ENCODE measurements around the gene PCSK1.

GRCh38 chr5:96478983-96479382 is 45.9 kb upstream of the PCSK1 start:
- TF ChIP-seq GATA2 (IDR thresholded peaks at IDR 0.05; ENCODE audit: low read depth, low read length) (no peak), GATA3 (IDR thresholded peaks at IDR 0.05; ENCODE audit: low read depth, low read length) (no peak)
